Adipocyte (in vitro differentiated cells): Measurements from ENCODE around the gene ULK2.

Experiments used
- DNase-seq: peaks from one replicate; pipeline ENCODE4 v3.0.0-alpha.2; 2015; ENCODE audit warnings: low read depth
- H3K27me3 ChIP-seq: replicated peaks from 2 replicates; pipeline ENCODE4 v1.7.0; 2013; ENCODE audit warnings: mild to moderate bottlenecking, low read length, moderate library complexity; ENCODE audit not compliant: control insufficient read depth, insufficient read depth
- H3K36me3 ChIP-seq: 2 replicates; pipeline ENCODE4 v1.7.0; 2013; ENCODE audit warnings: low read length, mild to moderate bottlenecking, moderate library complexity; ENCODE audit not compliant: control insufficient read depth, insufficient read depth, severe bottlenecking
- H3K4me1 ChIP-seq: 2 replicates; pipeline ENCODE4 v1.7.0; 2013; ENCODE audit warnings: mild to moderate bottlenecking, low read length, moderate library complexity; ENCODE audit not compliant: control insufficient read depth, insufficient read depth
- H3K4me3 ChIP-seq: 2 replicates; pipeline ENCODE4 v1.7.0; 2013; ENCODE audit warnings: mild to moderate bottlenecking, low read length, moderate library complexity
- H3K9ac ChIP-seq: 2 replicates; pipeline ENCODE4 v1.7.0; 2013; ENCODE audit warnings: mild to moderate bottlenecking, low read length, moderate library complexity
- H3K9me3 ChIP-seq: 2 replicates; pipeline ENCODE4 v1.7.0; 2013; ENCODE audit warnings: mild to moderate bottlenecking, low read length, moderate library complexity; ENCODE audit not compliant: control insufficient read depth

ULK2 gene

GRCh38 chr17:19753051-19753509, 114.7 kb downstream of the ULK2 start:
- Histone ChIP-seq H3K4me3 (no peak overlapping the region), H3K4me1 (peaks cover 11% of the 10 kb centered on the region), H3K36me3 (no peaks in the 10 kb centered on the region), H3K9ac (no peak overlapping the region), H3K27me3 (peaks cover 12% of the 10 kb centered on the region), H3K9me3 (no peaks in the 10 kb centered on the region)
- DNase-seq = peak; percentile 93

GRCh38 chr17:19752216-19753050, 115.3 kb downstream of the ULK2 start:
- Histone ChIP-seq H3K4me1 (peaks cover 11% of the 10 kb centered on the region), H3K9ac (no peak overlapping the region), H3K9me3 (no peaks in the 10 kb centered on the region), H3K36me3 (no peaks in the 10 kb centered on the region), H3K4me3 (no peak overlapping the region), H3K27me3 (peaks cover 18% of the 10 kb centered on the region)
- DNase-seq = no peak

- peaks cover 16% of the 10 kb centered on the region for H3K27me3 ChIP-seq
- H3K4me3 ChIP-seq = no peak overlapping the region
- H3K36me3 ChIP-seq = no peaks in the 10 kb centered on the region
- peaks cover 11% of the 10 kb centered on the region for H3K4me1 ChIP-seq
- DNase-seq = no peak
- H3K9me3 ChIP-seq = no peaks in the 10 kb centered on the region
- no peak overlapping the region for H3K9ac ChIP-seq
These were observed 116.9 kb downstream of the ULK2 start for GRCh38 chr17:19750835-19751234.

GRCh38 chr17:19750020-19750572, 117.6 kb downstream of the ULK2 start:
- H3K4me1 ChIP-seq = peaks cover 14% of the 10 kb centered on the region
- H3K9me3 ChIP-seq = no peaks in the 10 kb centered on the region
- no peak for DNase-seq
- H3K27me3 ChIP-seq = peaks cover 23% of the 10 kb centered on the region
- no peak overlapping the region for H3K4me3 ChIP-seq
- H3K36me3 ChIP-seq = no peaks in the 10 kb centered on the region
- H3K9ac ChIP-seq = no peak overlapping the region

- no peak overlapping the region for H3K9ac ChIP-seq
- no peak overlapping the region for H3K4me3 ChIP-seq
- H3K9me3 ChIP-seq = no peaks in the 10 kb centered on the region
- peaks cover 23% of the 10 kb centered on the region for H3K27me3 ChIP-seq
- no peaks in the 10 kb centered on the region for H3K36me3 ChIP-seq
- DNase-seq = no peak
- peaks cover 15% of the 10 kb centered on the region for H3K4me1 ChIP-seq
These were observed 118.9 kb downstream of the ULK2 start for GRCh38 chr17:19748807-19749193.

GRCh38 chr17:19747829-19748806, 119.6 kb downstream of the ULK2 start, which contains the start of gene ALDH3A1:
TSS of gene ALDH3A1 (minus strand) at chr17:19748298. CDS start at chr17:19745129, 3,169 bp downstream.
- H3K27me3 ChIP-seq = peaks cover 27% of the 10 kb centered on the region
- H3K4me1 ChIP-seq = peaks cover 11% of the 10 kb centered on the region
- no peaks in the 10 kb centered on the region for H3K36me3 ChIP-seq
- no peaks in the 10 kb centered on the region for H3K9me3 ChIP-seq
- DNase-seq = peak; percentile 71
- H3K9ac ChIP-seq = no peak within 1 kb of the TSS
- H3K4me3 ChIP-seq = no peak within 1 kb of the TSS

GRCh38 chr17:19747159-19747719, 120.5 kb downstream of the ULK2 start:
- peaks cover 4% of the 10 kb centered on the region for H3K4me1 ChIP-seq
- H3K36me3 ChIP-seq = no peaks in the 10 kb centered on the region
- no peak overlapping the region for H3K9ac ChIP-seq
- peaks cover 32% of the 10 kb centered on the region for H3K27me3 ChIP-seq
- no peak overlapping the region for H3K4me3 ChIP-seq
- no peak for DNase-seq
- no peaks in the 10 kb centered on the region for H3K9me3 ChIP-seq

- Histone ChIP-seq H3K4me1 (peaks cover 4% of the 10 kb centered on the region), H3K9ac (no peak overlapping the region)
- no peak for DNase-seq
These were observed 121.2 kb downstream of the ULK2 start for GRCh38 chr17:19746517-19746916.

GRCh38 chr17:19744922-19745757, 122.6 kb downstream of the ULK2 start:
- H3K4me3 ChIP-seq = no peak overlapping the region
- H3K9ac ChIP-seq = no peak overlapping the region
- peak; percentile 88 for DNase-seq
- H3K4me1 ChIP-seq = peaks cover 4% of the 10 kb centered on the region
- no peaks in the 10 kb centered on the region for H3K36me3 ChIP-seq
- peaks cover 33% of the 10 kb centered on the region for H3K27me3 ChIP-seq
- H3K9me3 ChIP-seq = no peaks in the 10 kb centered on the region

More at GRCh38 chr17:19746517-19746916, 121.2 kb downstream of the ULK2 start:
- no peaks in the 10 kb centered on the region for H3K36me3 ChIP-seq
- H3K27me3 ChIP-seq = peaks cover 33% of the 10 kb centered on the region
- H3K9me3 ChIP-seq = no peaks in the 10 kb centered on the region
- no peak overlapping the region for H3K4me3 ChIP-seq

- no peaks in the 10 kb centered on the region for H3K9me3 ChIP-seq
- H3K27me3 ChIP-seq = peaks cover 29% of the 10 kb centered on the region
- no peak for DNase-seq
- no peak overlapping the region for H3K9ac ChIP-seq
- no peaks in the 10 kb centered on the region for H3K36me3 ChIP-seq
- peaks cover 4% of the 10 kb centered on the region for H3K4me1 ChIP-seq
- H3K4me3 ChIP-seq = no peak overlapping the region
These were observed 123.2 kb downstream of the ULK2 start for GRCh38 chr17:19744492-19744891.
